ENCODE results near the gene BRICD5. TPM values are rescaled to one million over a fixed set of nuclear protein-coding genes. Genes with fewer than 3 reads are reported as not detected.

BRICD5 gene
- total RNA-seq, 1 experiment from 2014 or later, result 4.8 TPM

GRCh38 chr16:2189252-2189893, 21.3 kb downstream of the BRICD5 start:
- ChIA-PET POLR2A (ENCODE audit: unreplicated experiment) (no interaction called here), CTCF (no interaction called here)
- no peak overlapping the region for H3K4me3 ChIP-seq (ENCODE audit: low read length)
- H4K20me1 ChIP-seq (ENCODE audit: low read length), result no peaks in the 10 kb centered on the region
- no peak overlapping the region for H3K27ac ChIP-seq (ENCODE audit: low read length)
- no peaks in the 10 kb centered on the region for H3K27me3 ChIP-seq (ENCODE audit: low read length)
- H3K9ac ChIP-seq (ENCODE audit: low read length), result no peak overlapping the region
- H3K79me2 ChIP-seq (ENCODE audit: low read length), result no peaks in the 10 kb centered on the region
- intact Hi-C loops (cut with micrococcal nuclease), result no loop called here
- H2AFZ ChIP-seq (ENCODE audit: low read length), result no peak overlapping the region
- ATAC-seq (no peak), DNase-seq (no peak)
- no peaks in the 10 kb centered on the region for H3K4me1 ChIP-seq (ENCODE audit: insufficient read depth, low read length)
- H3F3A ChIP-seq (ENCODE audit: low read length, unreplicated experiment), result no peaks in the 10 kb centered on the region
- no peaks in the 10 kb centered on the region for H3K9me3 ChIP-seq (ENCODE audit: low read length)
- H3K9me2 ChIP-seq (replicated peaks; ENCODE audit: low read length), result no peaks in the 10 kb centered on the region
- H3K36me3 ChIP-seq (ENCODE audit: low read depth, low read length), result no peaks in the 10 kb centered on the region
- BruUV-seq (replicated peaks), result no TSS peak
- TF ChIP-seq CTCF (conservative IDR thresholded peaks at IDR 0.05; ENCODE audit: low read depth, low read length), result no peak
- no peak for TF ChIP-seq EZH2 (IDR thresholded peaks at IDR 0.05; ENCODE audit: low read length, unreplicated experiment)
- no peak for TF ChIP-seq EZH2phosphoT487 (IDR thresholded peaks at IDR 0.05; ENCODE audit: borderline replicate concordance, low read length)
- H3K4me2 ChIP-seq (ENCODE audit: low read length), result no peak overlapping the region

- TF ChIP-seq EZH2phosphoT487 (IDR thresholded peaks at IDR 0.05; ENCODE audit: borderline replicate concordance, low read length) (no peak), EZH2 (IDR thresholded peaks at IDR 0.05; ENCODE audit: low read length, unreplicated experiment) (no peak), CTCF (conservative IDR thresholded peaks at IDR 0.05; ENCODE audit: low read depth, low read length) (no peak)
- DNase-seq, result no peak
- Histone ChIP-seq H3F3A (ENCODE audit: low read length, unreplicated experiment) (no peaks in the 10 kb centered on the region), H3K4me1 (ENCODE audit: insufficient read depth, low read length) (no peaks in the 10 kb centered on the region), H3K36me3 (ENCODE audit: low read depth, low read length) (no peaks in the 10 kb centered on the region), H3K27ac (ENCODE audit: low read length) (no peak overlapping the region), H3K9me3 (ENCODE audit: low read length) (no peaks in the 10 kb centered on the region), H4K20me1 (ENCODE audit: low read length) (no peaks in the 10 kb centered on the region), H3K9ac (ENCODE audit: low read length) (no peak overlapping the region), H3K4me3 (ENCODE audit: low read length) (no peak overlapping the region), H3K27me3 (ENCODE audit: low read length) (no peaks in the 10 kb centered on the region), H3K4me2 (ENCODE audit: low read length) (no peak overlapping the region), H3K79me2 (ENCODE audit: low read length) (no peaks in the 10 kb centered on the region), H3K9me2 (replicated peaks; ENCODE audit: low read length) (no peaks in the 10 kb centered on the region), H2AFZ (ENCODE audit: low read length) (no peak overlapping the region)
- BruUV-seq (replicated peaks), result no TSS peak
- intact Hi-C loops (cut with micrococcal nuclease), result no loop called here
- POLR2A ChIA-PET (ENCODE audit: unreplicated experiment), result no interaction called here
- ATAC-seq, result no peak
- CTCF ChIA-PET, result no interaction called here
These were observed 22.3 kb downstream of the BRICD5 start for GRCh38 chr16:2188395-2188794.

GRCh38 chr16:2187212-2187611, 23.5 kb downstream of the BRICD5 start:
- intact Hi-C loops (cut with micrococcal nuclease), result no loop called here
- ATAC-seq (no peak), DNase-seq (no peak)
- Histone ChIP-seq H4K20me1 (ENCODE audit: low read length) (no peaks in the 10 kb centered on the region), H3K4me1 (ENCODE audit: insufficient read depth, low read length) (no peaks in the 10 kb centered on the region), H3K27me3 (ENCODE audit: low read length) (no peaks in the 10 kb centered on the region), H3K9me3 (ENCODE audit: low read length) (no peaks in the 10 kb centered on the region), H3K9me2 (replicated peaks; ENCODE audit: low read length) (no peaks in the 10 kb centered on the region), H3K27ac (ENCODE audit: low read length) (no peak overlapping the region), H3K4me2 (ENCODE audit: low read length) (no peak overlapping the region), H3K36me3 (ENCODE audit: low read depth, low read length) (no peaks in the 10 kb centered on the region), H3K9ac (ENCODE audit: low read length) (no peak overlapping the region), H3K4me3 (ENCODE audit: low read length) (no peak overlapping the region), H3K79me2 (ENCODE audit: low read length) (no peaks in the 10 kb centered on the region), H2AFZ (ENCODE audit: low read length) (no peak overlapping the region), H3F3A (ENCODE audit: low read length, unreplicated experiment) (no peaks in the 10 kb centered on the region)
- BruUV-seq (replicated peaks), result no TSS peak
- TF ChIP-seq EZH2phosphoT487 (IDR thresholded peaks at IDR 0.05; ENCODE audit: borderline replicate concordance, low read length) (no peak), EZH2 (IDR thresholded peaks at IDR 0.05; ENCODE audit: low read length, unreplicated experiment) (no peak), CTCF (conservative IDR thresholded peaks at IDR 0.05; ENCODE audit: low read depth, low read length) (no peak)
- CTCF ChIA-PET, result no interaction called here
- POLR2A ChIA-PET (ENCODE audit: unreplicated experiment), result no interaction called here
